Endodermal cell (in vitro differentiated cells): Measurements from ENCODE around the gene TM2D3. TPM values are rescaled to one million over a fixed set of nuclear protein-coding genes. Genes with fewer than 3 reads are reported as not detected.
"Not testable (repeated sequence)": the region's sequence is repeated elsewhere in the genome, so short reads cannot be mapped to it uniquely, and the experiment has no call there.

Experiments
- DNase-seq: peaks from one replicate; pipeline ENCODE4 v3.0.0-alpha.2; 2017
- H3K27ac ChIP-seq: 2 replicates; pipeline ENCODE4 v1.5.1; 2013; ENCODE audit warnings: mild to moderate bottlenecking, low read depth, low read length, moderate library complexity
- H3K27me3 ChIP-seq: 2 replicates; pipeline ENCODE4 v1.6.1; 2013; ENCODE audit warnings: mild to moderate bottlenecking, low read length, moderate library complexity; ENCODE audit not compliant: insufficient read depth, control insufficient read depth, poor library complexity, severe bottlenecking
- H3K36me3 ChIP-seq: 2 replicates; pipeline ENCODE4 v1.7.0; 2013; ENCODE audit warnings: mild to moderate bottlenecking, low read length, moderate library complexity; ENCODE audit not compliant: control insufficient read depth, insufficient read depth
- H3K4me1 ChIP-seq: one replicate; pipeline ENCODE4 v1.7.0; 2013; ENCODE audit warnings: low read length; ENCODE audit not compliant: control insufficient read depth, insufficient read depth
- H3K4me3 ChIP-seq: 2 replicates; pipeline ENCODE4 v1.5.1; 2013; ENCODE audit warnings: mild to moderate bottlenecking, low read length, moderate library complexity
- H3K9ac ChIP-seq: 2 replicates; pipeline ENCODE4 v1.6.1; 2013; ENCODE audit warnings: mild to moderate bottlenecking, low read length, moderate library complexity; ENCODE audit not compliant: poor library complexity, severe bottlenecking; ENCODE audit errors: extremely low read depth
- H3K9me3 ChIP-seq: 2 replicates; pipeline ENCODE4 v1.6.1; 2013; ENCODE audit warnings: mild to moderate bottlenecking, low read length, moderate library complexity; ENCODE audit not compliant: control insufficient read depth
- H3K27ac Mint-ChIP-seq: 2 replicates; pipeline ENCODE4 v1.8.0; 2020; ENCODE audit warnings: mixed read lengths
- H3K27me3 Mint-ChIP-seq: 2 replicates; pipeline ENCODE4 v1.8.0; 2021; ENCODE audit warnings: mild to moderate bottlenecking, mixed read lengths; ENCODE audit not compliant: insufficient read depth
- H3K36me3 Mint-ChIP-seq: 2 replicates; pipeline ENCODE4 v1.8.0; 2020; ENCODE audit warnings: low read depth, mixed read lengths
- H3K4me1 Mint-ChIP-seq: 2 replicates; pipeline ENCODE4 v1.8.0; 2020; ENCODE audit warnings: mixed read lengths
- H3K4me3 Mint-ChIP-seq: 2 replicates; pipeline ENCODE4 v1.8.0; 2020; ENCODE audit warnings: mild to moderate bottlenecking, moderate library complexity, mixed read lengths
- H3K9me3 Mint-ChIP-seq: 2 replicates; pipeline ENCODE4 v1.8.0; 2020; ENCODE audit warnings: mild to moderate bottlenecking, mixed read lengths
- CTCF ChIP-seq: fragments of 200-600 bp; sonication (generic); conservative IDR thresholded peaks from 2 replicates; pipeline ENCODE4 v1.5.0; 2021; ENCODE audit warnings: antibody characterized with exemption, mild to moderate bottlenecking
- WGBS, 2 experiments: methylation state at CpG; one replicate each; pipeline versions ENCODE4 v1.1.5 to v1.1.7; 2013; ENCODE audit warnings: missing lambda C conversion rate in 2 of 2, mixed read lengths in 1 of 2; ENCODE audit not compliant: insufficient coverage in 1 of 2, insufficient read length in 1 of 2; 5-methylcytosine and 5-hydroxymethylcytosine counted together
- total RNA-seq, 2 donors: library from RNA; stranded (reverse); fragmentation: NEBNext Ultra II Directional in 1 of 2; extraction: Animal tissue kit (Norgen Biotek cat#: 25700) in 1 of 2; gene quantifications; 2 replicates in 1 of 2; 3 replicates in 1 of 2; pipeline ENCODE4 v1.2.1, GENCODE V29; 2021

The TM2D3 gene
- total RNA-seq, 2 donors from 2014 or later: 33.4 to 34.0 TPM

GRCh38 chr15:101637038-101637437 lies 15.1 kb downstream of the TM2D3 start:
- Mint-ChIP-seq H3K27ac (no peak overlapping the region), H3K9me3 (no peaks in the 10 kb centered on the region), H3K4me3 (no peak overlapping the region), H3K4me1 (peaks cover 21% of the 10 kb centered on the region), H3K27me3 (peaks cover 24% of the 10 kb centered on the region), H3K36me3 (peaks cover 22% of the 10 kb centered on the region)
- Histone ChIP-seq H3K4me3 (no peak overlapping the region), H3K36me3 (peaks cover 18% of the 10 kb centered on the region), H3K27ac (no peak overlapping the region), H3K9ac (no peak overlapping the region), H3K4me1 (no peaks in the 10 kb centered on the region), H3K9me3 (no peaks in the 10 kb centered on the region), H3K27me3 (no peaks in the 10 kb centered on the region)
- 68 to 78% methylated on average over 3 of the region's 3 CpGs for WGBS, 2 experiments
- no peak for TF ChIP-seq CTCF
- DNase-seq: no peak

DNA sequence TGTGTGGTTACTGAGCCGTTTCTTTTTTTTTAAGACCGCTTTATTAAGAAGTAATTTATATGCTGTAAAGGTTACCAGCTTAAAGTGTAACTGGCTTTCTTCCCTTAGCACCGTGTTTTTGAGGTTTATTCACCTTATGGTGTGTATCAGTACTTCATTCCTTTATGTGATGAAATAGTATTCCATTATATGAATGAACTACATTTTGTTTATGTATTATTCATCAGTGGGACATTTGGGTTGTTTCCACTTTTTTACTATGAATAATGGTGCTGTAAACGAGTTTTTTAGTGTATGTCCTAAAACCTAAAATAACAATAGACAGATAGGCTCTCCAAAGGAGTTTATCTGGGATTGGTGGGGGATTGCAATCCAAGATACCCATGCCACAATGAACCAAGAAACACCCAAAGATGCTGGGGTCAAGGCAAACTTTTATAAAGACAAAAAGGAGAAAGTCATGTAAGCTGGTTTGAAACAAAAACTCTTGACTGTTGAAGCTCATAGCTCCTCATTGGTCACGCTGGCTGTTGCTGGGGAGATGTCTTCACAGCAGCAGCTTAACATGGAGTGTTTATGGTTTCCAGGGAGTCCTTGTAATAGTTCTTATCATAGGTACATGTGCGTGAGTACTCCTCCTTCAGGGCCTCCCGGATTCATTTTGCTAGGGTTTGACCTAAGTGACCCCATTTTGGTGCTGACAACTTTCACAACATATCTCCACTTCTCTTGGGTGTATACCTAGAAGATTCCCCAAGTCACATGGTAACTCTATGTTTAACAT lies 16.0 kb downstream of the TM2D3 start:
- Mint-ChIP-seq H3K4me1 (peaks cover 21% of the 10 kb centered on the region), H3K9me3 (no peaks in the 10 kb centered on the region), H3K36me3 (peaks cover 22% of the 10 kb centered on the region), H3K27ac (no peak overlapping the region), H3K4me3 (no peak overlapping the region), H3K27me3 (peaks cover 24% of the 10 kb centered on the region)
- Histone ChIP-seq H3K9me3 (no peaks in the 10 kb centered on the region), H3K27ac (no peak overlapping the region), H3K9ac (no peak overlapping the region), H3K4me1 (no peaks in the 10 kb centered on the region), H3K36me3 (peaks cover 18% of the 10 kb centered on the region), H3K4me3 (no peak overlapping the region), H3K27me3 (no peaks in the 10 kb centered on the region)
- 90 to 92% methylated on average over 3 to 6 of the region's 7 CpGs for WGBS, 2 experiments
- DNase-seq: no peak
- TF ChIP-seq CTCF: no peak

GRCh38 chr15:101633356-101633755 lies 18.8 kb downstream of the TM2D3 start:
- DNase-seq: no peak
- H3K9ac ChIP-seq: no peak overlapping the region
- H3K9me3 ChIP-seq: no peaks in the 10 kb centered on the region
- Mint-ChIP-seq H3K36me3 (peaks cover 4% of the 10 kb centered on the region), H3K9me3 (no peaks in the 10 kb centered on the region), H3K27ac (no peak overlapping the region), H3K27me3 (peaks cover 24% of the 10 kb centered on the region), H3K4me1 (peaks cover 21% of the 10 kb centered on the region), H3K4me3 (no peak overlapping the region)
- H3K36me3 ChIP-seq: no peaks in the 10 kb centered on the region
- H3K27ac ChIP-seq: no peak overlapping the region
- no peak for TF ChIP-seq CTCF
- H3K4me3 ChIP-seq: no peak overlapping the region
- H3K27me3 ChIP-seq: no peaks in the 10 kb centered on the region
- H3K4me1 ChIP-seq: no peaks in the 10 kb centered on the region
- WGBS, 2 experiments: 91 to 94% methylated on average over 3 of the region's 3 CpGs

GRCh38 chr15:101626729-101627128 lies 25.5 kb downstream of the TM2D3 start:
- WGBS, 2 experiments: 88 to 100% methylated on average over 2 to 15 of the region's 15 CpGs

More at GRCh38 chr15:101626729-101627128, 25.5 kb downstream of the TM2D3 start:
- not testable (repeated sequence) for H3K27me3 Mint-ChIP-seq, H3K27ac ChIP-seq, H3K4me1 ChIP-seq, H3K4me3 ChIP-seq, H3K36me3 ChIP-seq, H3K4me3 Mint-ChIP-seq, H3K9ac ChIP-seq, H3K27me3 ChIP-seq, DNase-seq, H3K4me1 Mint-ChIP-seq, H3K27ac Mint-ChIP-seq
- peaks cover 18% of the 10 kb centered on the region for H3K36me3 Mint-ChIP-seq
- peaks cover 24% of the 10 kb centered on the region for H3K9me3 ChIP-seq
- peaks cover 30% of the 10 kb centered on the region for H3K9me3 Mint-ChIP-seq
